GM18907 (cell line): ENCODE results near the gene NCOA1.
A peak's percentile ranks its signal among the peaks of the same experiment; 100 is the strongest.
"Not testable (repeated sequence)": the region's sequence is repeated elsewhere in the genome, so short reads cannot be mapped to it uniquely, and the experiment has no call there.

Experiments used
- ATAC-seq: cut with Tn5 transposase; IDR thresholded peaks from one replicate; pipeline ENCODE4 v1.9.1; 2021; ENCODE audit warnings: mild to moderate bottlenecking, moderate library complexity; ENCODE audit not compliant: unreplicated experiment

NCOA1 gene

GRCh38 chr2:24676493-24676892, 185.4 kb downstream of the NCOA1 start:
- no peak for ATAC-seq

DNA sequence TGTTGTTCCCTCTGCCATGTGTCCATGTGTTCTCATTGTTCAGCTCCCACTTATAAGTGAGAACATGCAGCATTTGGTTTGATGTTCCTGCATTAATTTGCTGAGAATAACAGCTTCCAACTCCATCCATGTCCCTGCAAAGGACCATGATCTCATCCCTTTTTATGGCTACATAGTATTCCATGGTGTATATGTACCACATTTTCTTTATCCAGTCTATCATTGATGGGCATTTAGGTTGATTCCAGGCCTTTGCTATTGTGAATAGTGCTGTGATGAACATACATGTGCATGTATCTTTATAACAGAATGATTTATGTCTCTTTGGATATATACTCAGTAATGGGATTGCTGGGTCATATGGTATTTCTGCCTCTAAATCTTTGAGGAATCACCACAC, 187.0 kb downstream of the NCOA1 start:
- ATAC-seq, result not testable (repeated sequence)

DNA sequence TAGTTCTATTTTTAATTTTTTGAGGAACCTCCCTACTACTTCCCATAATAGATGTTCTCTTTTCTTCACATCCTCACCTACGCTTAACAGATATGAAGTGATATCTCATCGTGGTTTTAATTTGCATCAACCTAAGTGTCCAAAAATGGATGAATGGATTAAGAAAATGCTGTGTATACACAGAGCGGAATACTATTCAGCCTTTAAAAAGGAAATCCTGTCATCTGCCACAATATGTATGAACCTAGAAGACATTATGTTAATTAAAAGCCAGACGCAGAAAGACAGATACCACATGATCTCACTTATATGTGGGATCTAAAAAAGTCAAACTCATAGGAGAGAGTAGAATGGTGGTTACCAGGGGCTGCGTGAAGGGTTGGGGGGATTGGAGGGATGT, 189.1 kb downstream of the NCOA1 start:
- ATAC-seq, result no peak

GRCh38 chr2:24682304-24682703, 191.2 kb downstream of the NCOA1 start:
- ATAC-seq, result no peak

DNA sequence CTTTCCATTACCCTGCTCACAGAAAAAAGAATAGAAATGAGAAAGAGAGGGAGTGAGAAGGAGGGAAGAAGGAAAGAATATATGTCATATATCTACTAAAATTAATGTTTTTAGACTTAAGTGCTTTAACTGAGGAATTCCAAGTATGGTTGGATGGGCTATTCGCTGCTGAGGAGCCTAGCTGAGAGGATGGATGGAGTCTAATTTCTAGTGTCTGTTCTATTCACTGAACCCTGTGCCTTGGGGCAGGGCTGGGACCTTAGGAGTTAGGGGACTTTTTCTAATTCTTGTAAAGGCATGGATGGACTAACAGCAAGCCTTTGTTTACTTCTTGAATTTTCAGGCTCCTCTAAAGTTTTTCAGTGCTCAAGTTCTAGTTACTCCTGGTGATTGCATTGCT, 192.4 kb downstream of the NCOA1 start:
- no peak for ATAC-seq

DNA sequence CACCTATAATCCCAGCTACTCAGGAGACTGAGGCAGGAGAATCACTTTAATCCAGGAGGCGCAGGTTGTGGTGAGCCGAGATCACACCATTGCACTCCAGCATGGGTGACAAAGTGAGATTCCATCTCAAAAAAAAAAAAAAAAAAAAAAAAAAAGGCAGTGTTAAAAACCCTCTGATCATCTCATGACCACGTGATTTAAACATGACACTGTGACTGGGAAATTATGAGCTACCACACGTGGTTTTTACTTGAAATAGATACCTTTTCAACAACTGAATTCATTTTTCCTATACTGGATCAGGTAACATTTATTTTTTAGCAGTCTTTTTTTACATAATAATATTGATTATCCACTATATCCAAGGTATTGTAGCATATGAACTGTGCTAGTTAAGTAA, 199.5 kb downstream of the NCOA1 start:
- no peak for ATAC-seq

GRCh38 chr2:24691806-24692205, 200.8 kb downstream of the NCOA1 start:
- ATAC-seq, result no peak

- no peak for ATAC-seq
Measured at GRCh38 chr2:24697792-24698191, 206.7 kb downstream of the NCOA1 start.

DNA sequence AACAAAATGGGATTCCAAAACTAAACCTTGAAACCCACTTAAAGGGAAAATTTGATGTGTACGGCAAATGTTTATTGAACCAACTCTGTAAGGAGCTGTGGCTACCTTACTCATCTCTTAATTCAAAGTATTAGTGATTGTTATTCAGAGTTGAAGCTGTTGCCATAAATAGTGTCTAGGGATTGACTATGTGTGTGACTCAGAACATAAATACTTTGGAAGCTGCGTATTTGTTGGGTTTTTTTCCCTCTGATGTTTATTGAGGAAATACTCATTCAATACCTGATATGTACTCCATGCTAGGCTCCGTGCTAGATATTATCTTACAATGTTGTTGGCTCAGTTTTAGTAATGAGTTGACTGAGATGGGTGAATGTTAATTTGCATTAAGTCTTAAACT, 211.7 kb downstream of the NCOA1 start:
- no peak for ATAC-seq

- ATAC-seq, result no peak
Measured at GRCh38 chr2:24704692-24705091, 213.6 kb downstream of the NCOA1 start.

DNA sequence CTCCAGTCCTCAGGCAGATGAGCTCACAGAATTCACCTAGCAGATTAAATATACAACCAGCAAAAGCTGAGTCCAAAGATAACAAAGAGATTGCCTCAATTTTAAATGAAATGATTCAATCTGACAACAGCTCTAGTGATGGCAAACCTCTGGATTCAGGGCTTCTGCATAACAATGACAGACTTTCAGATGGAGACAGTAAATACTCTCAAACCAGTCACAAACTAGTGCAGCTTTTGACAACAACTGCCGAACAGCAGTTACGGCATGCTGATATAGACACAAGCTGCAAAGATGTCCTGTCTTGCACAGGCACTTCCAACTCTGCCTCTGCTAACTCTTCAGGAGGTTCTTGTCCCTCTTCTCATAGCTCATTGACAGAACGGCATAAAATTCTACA, 216.1 kb downstream of the NCOA1 start:
- no peak for ATAC-seq

- ATAC-seq, result no peak
Measured at GRCh38 chr2:24708537-24709152, 217.6 kb downstream of the NCOA1 start.

DNA sequence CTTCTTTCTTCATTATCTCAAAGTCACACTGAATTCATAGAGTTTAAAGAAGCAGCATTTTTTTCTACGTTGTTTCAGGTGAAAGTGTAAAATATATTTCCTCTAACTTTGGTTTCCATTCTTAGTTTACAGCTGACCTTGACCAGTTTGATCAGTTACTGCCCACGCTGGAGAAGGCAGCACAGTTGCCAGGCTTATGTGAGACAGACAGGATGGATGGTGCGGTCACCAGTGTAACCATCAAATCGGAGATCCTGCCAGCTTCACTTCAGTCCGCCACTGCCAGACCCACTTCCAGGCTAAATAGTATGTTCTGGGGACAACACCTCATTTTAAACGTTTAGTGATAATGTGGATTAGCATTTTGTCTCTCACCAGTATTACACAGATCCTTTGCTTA, 219.8 kb downstream of the NCOA1 start:
- ATAC-seq, result no peak

GRCh38 chr2:24711865-24712264, 220.8 kb downstream of the NCOA1 start:
- ATAC-seq, result no peak

DNA sequence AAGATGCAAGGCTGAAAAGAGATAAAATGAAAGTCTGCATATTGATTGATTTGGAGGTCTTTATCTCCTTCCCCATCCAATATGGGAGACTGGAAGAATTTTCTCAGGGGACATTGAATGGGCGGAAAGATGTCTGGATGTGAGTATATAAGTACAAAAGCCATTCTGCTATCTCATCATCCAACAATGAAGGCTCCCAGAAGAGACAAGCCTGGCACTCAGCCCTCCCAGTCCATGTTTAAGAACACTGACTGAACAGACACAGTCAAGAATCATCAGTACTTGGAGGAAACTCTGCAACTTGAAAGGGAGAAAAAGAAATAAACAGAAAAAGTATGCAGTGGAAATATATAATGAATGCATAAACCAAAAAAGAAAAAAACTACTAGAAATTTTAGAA, 221.2 kb downstream of the NCOA1 start:
- no peak for ATAC-seq

DNA sequence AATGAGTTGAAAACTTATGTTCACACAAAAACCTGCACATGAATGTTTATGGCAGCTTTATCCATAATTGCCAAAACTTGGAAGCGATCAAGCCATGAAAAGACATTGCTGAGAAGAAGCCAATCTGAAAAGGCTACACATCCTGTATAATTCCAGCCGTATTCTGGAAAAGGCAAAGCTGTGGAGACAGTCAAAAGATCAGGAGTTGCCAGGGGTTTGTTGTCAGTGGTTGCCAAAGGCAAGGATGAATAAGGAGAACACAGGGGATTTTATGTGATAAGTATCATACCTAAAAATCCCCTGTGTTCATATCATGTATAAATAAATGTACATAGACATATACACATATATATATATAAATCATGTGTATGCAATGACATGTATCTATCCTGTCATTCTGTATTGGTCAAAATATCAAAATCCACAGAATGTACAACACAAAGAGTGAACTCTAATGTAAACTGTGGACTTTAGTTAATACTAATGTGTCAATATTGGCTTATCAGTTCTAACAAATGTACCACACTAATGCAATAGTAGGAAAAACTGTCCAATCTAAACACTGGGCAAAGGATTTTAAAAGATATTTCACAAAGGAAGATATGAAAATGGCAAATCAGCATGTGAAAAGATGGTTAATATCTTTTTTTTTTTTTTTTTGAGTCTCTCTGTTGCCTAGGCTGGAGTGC, 226.4 kb downstream of the NCOA1 start:
- no peak for ATAC-seq

GRCh38 chr2:24720310-24720709, 229.3 kb downstream of the NCOA1 start:
- ATAC-seq, result peak; percentile 52

GRCh38 chr2:24721470-24721869, 230.4 kb downstream of the NCOA1 start:
- peak; percentile 51 for ATAC-seq

- no peak for ATAC-seq
Measured at GRCh38 chr2:24722141-24722790, 231.2 kb downstream of the NCOA1 start.

DNA sequence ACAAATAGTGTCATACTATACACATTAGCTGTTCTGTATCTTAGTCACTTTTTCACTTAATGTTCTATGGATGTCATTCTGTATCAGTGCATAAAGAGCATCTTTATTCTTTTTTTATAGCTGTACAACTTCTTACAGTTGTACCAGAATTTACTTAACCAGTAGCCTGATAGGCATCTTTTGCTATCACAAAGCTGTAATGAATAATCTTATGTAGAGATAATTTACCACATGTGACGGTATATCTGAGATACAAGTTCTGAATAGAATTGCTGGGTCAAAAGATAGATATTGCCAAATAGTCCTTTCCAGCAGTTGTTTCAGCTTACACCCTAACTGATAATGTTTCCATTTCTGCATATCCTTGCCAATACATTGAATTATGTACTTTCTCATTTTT, 232.1 kb downstream of the NCOA1 start:
- no peak for ATAC-seq

GRCh38 chr2:24723665-24724064, 232.6 kb downstream of the NCOA1 start:
- ATAC-seq, result no peak

GRCh38 chr2:24724111-24724775, 233.2 kb downstream of the NCOA1 start:
- no peak for ATAC-seq
